ENCODE data around the gene CHRNA5.

CHRNA5 gene

GRCh38 chr15:78641749-78642275 lies 76.5 kb downstream of the CHRNA5 start:
- DNase-seq = no peak

GRCh38 chr15:78642331-78642730 lies 77.0 kb downstream of the CHRNA5 start:
- no peak for ATAC-seq (replicated peaks)
- Mint-ChIP-seq H3K27me3 (peaks cover 22 to 33% of the 10 kb centered on the region in 2 donors), H3K4me3 (no peak overlapping the region), H3K36me3 (ENCODE audit: insufficient read depth) (peaks cover 4% of the 10 kb centered on the region), H3K27ac (no peak overlapping the region), H3K4me1 (ENCODE audit: low read depth in 2 of 2) (peaks cover 0 to 8% of the 10 kb centered on the region in 2 donors), H3K9me3 (no peaks in the 10 kb centered on the region)
- no peak for DNase-seq

More at GRCh38 chr15:78641749-78642275, 76.5 kb downstream of the CHRNA5 start:
- H3K27ac Mint-ChIP-seq = no peak overlapping the region
- peaks cover 4% of the 10 kb centered on the region for H3K36me3 Mint-ChIP-seq (ENCODE audit: insufficient read depth)
- no peaks in the 10 kb centered on the region for H3K9me3 Mint-ChIP-seq
- ATAC-seq (replicated peaks) = no peak
- peak overlapping the region; percentile 45 to 76 for H3K4me3 Mint-ChIP-seq
- peaks cover 22 to 38% of the 10 kb centered on the region in 2 donors for H3K27me3 Mint-ChIP-seq
- peaks cover 0 to 8% of the 10 kb centered on the region in 2 donors for H3K4me1 Mint-ChIP-seq (ENCODE audit: low read depth in 2 of 2)

All from effector memory CD8-positive, alpha-beta T cell (primary cell).